ENCODE data around the gene ITIH1.

GRCh38 chr3:52789746-52790040 lies 12.3 kb downstream of the ITIH1 start:
- TF ChIP-seq CTCF (IDR thresholded peaks at IDR 0.05): no peak
- TF ChIP-seq POLR2A (IDR thresholded peaks at IDR 0.05): no peak

Measured in right lobe of liver (tissue), 4 donors.